Glutamatergic neuron (in vitro differentiated cells): Measurements from ENCODE around the gene STK36. TPM values are rescaled to one million over a fixed set of nuclear protein-coding genes. Genes with fewer than 3 reads are reported as not detected.

Experiments used
- DNase-seq: peaks from one replicate; pipeline ENCODE4 v3.0.0; 2022
- H3K27ac Mint-ChIP-seq: one replicate; pipeline ENCODE4 v1.8.0; 2020; ENCODE audit warnings: mild to moderate bottlenecking, mixed read lengths, inconsistent platforms; ENCODE audit not compliant: unreplicated experiment
- H3K27me3 Mint-ChIP-seq: one replicate; pipeline ENCODE4 v1.8.0; 2020; ENCODE audit warnings: mild to moderate bottlenecking, moderate library complexity, mixed read lengths, inconsistent platforms; ENCODE audit not compliant: unreplicated experiment
- H3K36me3 Mint-ChIP-seq: one replicate; pipeline ENCODE4 v1.8.0; 2020; ENCODE audit warnings: mild to moderate bottlenecking, mixed read lengths, inconsistent platforms; ENCODE audit not compliant: unreplicated experiment
- H3K4me1 Mint-ChIP-seq: one replicate; pipeline ENCODE4 v1.8.0; 2020; ENCODE audit warnings: mild to moderate bottlenecking, low read depth, mixed read lengths, inconsistent platforms; ENCODE audit not compliant: unreplicated experiment
- H3K4me3 Mint-ChIP-seq: one replicate; pipeline ENCODE4 v1.8.0; 2020; ENCODE audit warnings: mild to moderate bottlenecking, mixed read lengths, inconsistent platforms; ENCODE audit not compliant: unreplicated experiment
- H3K9me3 Mint-ChIP-seq: one replicate; pipeline ENCODE4 v1.8.0; 2020; ENCODE audit warnings: mild to moderate bottlenecking, moderate library complexity, mixed read lengths, inconsistent platforms; ENCODE audit not compliant: unreplicated experiment
- CTCF ChIP-seq: fragments of 200-600 bp; sonication (generic); IDR thresholded peaks from one replicate; pipeline ENCODE4 v1.5.0; 2021; ENCODE audit not compliant: partially characterized antibody, unreplicated experiment
- total RNA-seq: library from RNA; stranded (reverse); fragmentation: NEBNext Ultra II Directional; extraction: Animal tissue kit (Norgen Biotek cat#: 25700); gene quantifications from one replicate; pipeline ENCODE4 v1.2.1, GENCODE V29; 2021; ENCODE audit not compliant: unreplicated experiment

The STK36 gene
- total RNA-seq, 1 donor from 2014 or later = 101 TPM

DNA sequence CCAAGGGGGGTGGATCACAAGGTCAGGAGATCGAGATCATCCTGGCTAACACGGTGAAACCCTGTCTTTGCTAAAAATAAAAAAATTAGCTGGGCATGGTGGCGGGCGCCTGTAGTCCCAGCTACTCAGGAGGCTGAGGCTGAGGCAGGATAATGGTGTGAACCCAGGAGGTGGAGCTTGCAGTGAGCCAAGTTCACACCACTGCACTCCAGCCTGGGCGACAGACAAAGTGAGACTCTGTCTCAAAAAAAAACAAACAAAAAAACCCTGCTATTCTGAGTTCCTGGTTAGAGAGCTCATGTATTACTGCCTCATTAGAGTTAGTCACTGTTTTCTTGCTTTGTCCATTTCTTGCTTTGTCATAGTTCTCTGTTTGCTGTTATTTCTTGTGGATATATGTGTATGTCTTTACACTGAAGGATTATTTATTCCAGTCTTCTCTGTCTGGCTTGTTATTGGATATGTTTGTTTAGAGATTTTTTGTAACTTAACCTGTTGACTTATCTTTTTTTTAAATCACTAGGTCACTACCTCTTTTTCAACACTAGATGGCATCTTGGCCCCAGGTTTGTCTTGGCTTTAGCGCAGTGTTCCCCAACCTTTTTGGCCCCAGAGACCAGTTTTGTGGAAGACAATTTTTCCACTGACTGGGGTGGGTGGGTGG, 55.7 kb downstream of the STK36 start:
- Mint-ChIP-seq H3K4me3 (no peak overlapping the region), H3K9me3 (peaks cover 3% of the 10 kb centered on the region), H3K27me3 (peaks cover 2% of the 10 kb centered on the region), H3K36me3 (peaks cover 12% of the 10 kb centered on the region), H3K27ac (no peak overlapping the region), H3K4me1 (no peaks in the 10 kb centered on the region)
- TF ChIP-seq CTCF = peak; percentile 52
- DNase-seq = no peak

- no peak overlapping the region for H3K4me3 Mint-ChIP-seq
Measured at GRCh38 chr2:218729640-218730039, 57.8 kb downstream of the STK36 start.

DNA sequence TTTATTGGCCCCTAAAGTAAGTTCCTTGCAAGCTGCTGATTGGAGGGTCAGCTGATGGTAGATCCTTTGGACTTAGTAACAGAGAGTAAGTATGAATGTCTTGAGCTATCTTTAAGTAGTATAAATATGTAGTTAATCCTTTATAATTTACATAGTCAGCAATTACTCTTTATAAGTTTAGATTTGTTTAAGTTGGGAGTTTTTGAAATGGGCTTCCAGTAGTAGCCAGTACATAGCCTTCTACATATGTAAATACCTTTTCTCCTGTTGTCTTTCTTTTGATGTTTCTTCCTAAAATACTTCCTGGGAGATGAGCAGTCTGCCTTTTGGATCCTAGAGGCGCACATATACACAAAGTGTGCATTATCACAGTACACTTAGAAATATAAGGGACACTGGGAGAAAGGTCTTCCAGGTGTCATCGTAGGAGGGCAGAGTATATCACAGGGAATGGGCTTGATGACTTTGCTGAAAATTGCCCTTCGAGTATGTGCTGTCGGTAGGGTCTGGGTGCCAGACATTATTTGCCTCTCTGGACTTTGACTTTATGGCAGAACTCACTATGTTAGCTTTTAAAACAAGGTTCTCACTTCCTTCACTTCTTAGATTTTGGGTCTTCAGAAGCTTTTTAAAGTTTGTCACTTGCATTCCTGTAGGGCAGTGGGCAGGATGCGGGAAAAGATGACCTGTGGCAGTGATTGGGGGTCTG, 60.3 kb downstream of the STK36 start:
- Mint-ChIP-seq H3K4me3 (no peak overlapping the region), H3K4me1 (no peaks in the 10 kb centered on the region), H3K27ac (no peak overlapping the region), H3K9me3 (peaks cover 3% of the 10 kb centered on the region), H3K36me3 (peaks cover 5% of the 10 kb centered on the region), H3K27me3 (peaks cover 2% of the 10 kb centered on the region)
- DNase-seq = no peak
- TF ChIP-seq CTCF = no peak

More at GRCh38 chr2:218729640-218730039, 57.8 kb downstream of the STK36 start:
- H3K27me3 Mint-ChIP-seq = peaks cover 2% of the 10 kb centered on the region
- H3K27ac Mint-ChIP-seq = no peak overlapping the region
- peaks cover 3% of the 10 kb centered on the region for H3K9me3 Mint-ChIP-seq
- DNase-seq = no peak
- peaks cover 12% of the 10 kb centered on the region for H3K36me3 Mint-ChIP-seq
- no peaks in the 10 kb centered on the region for H3K4me1 Mint-ChIP-seq
- TF ChIP-seq CTCF = no peak

DNA sequence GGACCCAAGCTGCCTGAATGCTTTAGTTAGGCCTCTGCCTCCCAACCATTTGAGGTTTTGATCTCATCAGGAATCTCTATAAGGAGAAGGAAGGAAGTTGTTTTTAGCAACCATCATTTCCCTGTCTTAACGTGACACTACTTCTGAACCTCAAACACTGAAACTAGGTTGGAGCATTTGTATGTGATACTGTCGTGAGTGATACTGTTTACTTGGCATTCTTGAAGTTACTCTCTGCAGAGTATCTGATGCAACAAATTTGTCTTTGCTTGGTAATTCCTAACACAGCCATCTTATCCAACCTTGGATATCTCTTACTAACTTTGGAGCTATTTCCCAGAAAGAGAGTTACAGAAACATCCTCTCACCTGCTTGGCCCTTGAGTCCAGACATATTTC, 60.9 kb downstream of the STK36 start:
- H3K9me3 Mint-ChIP-seq = peaks cover under 1% of the 10 kb centered on the region
- DNase-seq = no peak
- peaks cover under 1% of the 10 kb centered on the region for H3K27me3 Mint-ChIP-seq
- peaks cover 3% of the 10 kb centered on the region for H3K36me3 Mint-ChIP-seq
- no peak overlapping the region for H3K4me3 Mint-ChIP-seq
- H3K27ac Mint-ChIP-seq = no peak overlapping the region
- no peak for TF ChIP-seq CTCF
- no peaks in the 10 kb centered on the region for H3K4me1 Mint-ChIP-seq
